DND-41 (cell line): Measurements from ENCODE around the gene NEGR1.
A peak's percentile ranks its signal among the peaks of the same experiment; 100 is the strongest.

ENCODE experiments used
- ATAC-seq: fragments of 200-7000 bp; cut with Tn5 transposase; 3 replicates; pipeline ENCODE4 v1.9.1; 2021; ENCODE audit warnings: low read depth; ENCODE audit not compliant: insufficient read depth
- DNase-seq: peaks from one replicate; pipeline ENCODE4 v3.0.0-alpha.2; 2020
- H2AFZ ChIP-seq: 2 replicates; pipeline ENCODE4 v1.6.0; 2012; ENCODE audit warnings: low read depth, low read length
- H3K27ac ChIP-seq: 2 replicates; pipeline ENCODE4 v1.5.1; 2012; ENCODE audit warnings: low read length, inconsistent platforms
- H3K27me3 ChIP-seq: fragments of 200-600 bp; sonication (generic); 2 replicates; pipeline ENCODE4 v1.6.0; 2012; ENCODE audit warnings: low read length, mild to moderate bottlenecking, inconsistent platforms; ENCODE audit not compliant: insufficient read depth, poor library complexity
- H3K36me3 ChIP-seq: 2 replicates; pipeline ENCODE4 v1.5.1; 2012; ENCODE audit warnings: low read length, inconsistent platforms; ENCODE audit not compliant: insufficient read depth
- H3K4me1 ChIP-seq: 2 replicates; pipeline ENCODE4 v1.5.1; 2012; ENCODE audit warnings: mild to moderate bottlenecking, low read length; ENCODE audit not compliant: insufficient read depth
- H3K4me2 ChIP-seq: 2 replicates; pipeline ENCODE4 v1.6.0; 2012; ENCODE audit warnings: mild to moderate bottlenecking, moderate library complexity, low read length, inconsistent platforms; ENCODE audit not compliant: insufficient read depth
- H3K4me3 ChIP-seq, 2 experiments: fragments of 200-600 bp in 1 of 2; shearing (Covaris generic) in 1 of 2; 2 replicates each; pipeline ENCODE4 v1.5.1; 2012 to 2016; ENCODE audit warnings: inconsistent platforms in 2 of 2, low read length in 2 of 2, mild to moderate bottlenecking in 2 of 2, low read depth in 1 of 2, moderate library complexity in 1 of 2
- H3K79me2 ChIP-seq: 2 replicates; pipeline ENCODE4 v1.6.0; 2012; ENCODE audit warnings: low read length, inconsistent platforms; ENCODE audit not compliant: insufficient read depth
- H3K9ac ChIP-seq: 2 replicates; pipeline ENCODE4 v1.6.0; 2012; ENCODE audit warnings: low read depth, mild to moderate bottlenecking, inconsistent platforms, low read length, moderate library complexity
- H3K9me3 ChIP-seq: 2 replicates; pipeline ENCODE4 v1.5.1; 2012; ENCODE audit warnings: low read length, moderate library complexity, mild to moderate bottlenecking, inconsistent platforms; ENCODE audit not compliant: insufficient read depth, severe bottlenecking
- H4K20me1 ChIP-seq: 2 replicates; pipeline ENCODE4 v1.6.0; 2012; ENCODE audit warnings: low read length; ENCODE audit not compliant: insufficient read depth
- EZH2 ChIP-seq: IDR thresholded peaks from 3 replicates; pipeline ENCODE4 v1.6.1; 2012; ENCODE audit warnings: borderline replicate concordance, low read depth, mild to moderate bottlenecking, moderate library complexity, low read length, inconsistent platforms; ENCODE audit not compliant: severe bottlenecking
- TF ChIP-seq, protein P1 (sequence below): IDR thresholded peaks from 2 replicates; pipeline ENCODE4 v1.5.1; 2012; ENCODE audit warnings: borderline replicate concordance, low read length, moderate library complexity, mild to moderate bottlenecking; ENCODE audit not compliant: poor library complexity, severe bottlenecking; ENCODE audit errors: extremely low read depth

The NEGR1 gene

DNA sequence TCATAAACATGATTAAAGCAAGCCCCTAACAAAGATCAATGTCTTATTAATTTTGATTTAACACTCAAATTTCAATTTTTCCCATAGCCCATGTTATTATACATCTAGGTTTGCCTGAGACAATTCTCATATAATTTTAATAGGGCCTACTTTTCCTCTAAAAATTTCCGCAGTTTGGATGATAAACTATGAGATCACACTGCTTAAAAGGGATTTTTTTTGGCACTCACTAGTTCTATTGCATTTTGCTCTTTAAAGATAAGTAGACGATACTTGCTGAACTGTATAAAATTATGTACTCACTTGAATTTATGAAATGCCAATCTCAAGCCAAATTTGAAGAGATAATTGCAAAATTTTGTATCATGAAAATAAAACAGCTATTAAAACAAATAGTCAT is 721.1 kb downstream of the NEGR1 start:
- no peaks in the 10 kb centered on the region for H3K79me2 ChIP-seq
- ATAC-seq (no peak), DNase-seq (no peak)
- no peaks in the 10 kb centered on the region for H3K9me3 ChIP-seq
- no peak overlapping the region for H3K27ac ChIP-seq
- no peak overlapping the region for H3K4me3 ChIP-seq
- no peaks in the 10 kb centered on the region for H3K36me3 ChIP-seq
- no peak overlapping the region for H2AFZ ChIP-seq
- TF ChIP-seq, protein P1, sequence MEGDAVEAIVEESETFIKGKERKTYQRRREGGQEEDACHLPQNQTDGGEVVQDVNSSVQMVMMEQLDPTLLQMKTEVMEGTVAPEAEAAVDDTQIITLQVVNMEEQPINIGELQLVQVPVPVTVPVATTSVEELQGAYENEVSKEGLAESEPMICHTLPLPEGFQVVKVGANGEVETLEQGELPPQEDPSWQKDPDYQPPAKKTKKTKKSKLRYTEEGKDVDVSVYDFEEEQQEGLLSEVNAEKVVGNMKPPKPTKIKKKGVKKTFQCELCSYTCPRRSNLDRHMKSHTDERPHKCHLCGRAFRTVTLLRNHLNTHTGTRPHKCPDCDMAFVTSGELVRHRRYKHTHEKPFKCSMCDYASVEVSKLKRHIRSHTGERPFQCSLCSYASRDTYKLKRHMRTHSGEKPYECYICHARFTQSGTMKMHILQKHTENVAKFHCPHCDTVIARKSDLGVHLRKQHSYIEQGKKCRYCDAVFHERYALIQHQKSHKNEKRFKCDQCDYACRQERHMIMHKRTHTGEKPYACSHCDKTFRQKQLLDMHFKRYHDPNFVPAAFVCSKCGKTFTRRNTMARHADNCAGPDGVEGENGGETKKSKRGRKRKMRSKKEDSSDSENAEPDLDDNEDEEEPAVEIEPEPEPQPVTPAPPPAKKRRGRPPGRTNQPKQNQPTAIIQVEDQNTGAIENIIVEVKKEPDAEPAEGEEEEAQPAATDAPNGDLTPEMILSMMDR: no peak
- TF ChIP-seq EZH2: no peak
- H3K9ac ChIP-seq: no peak overlapping the region
- no peak overlapping the region for H3K4me2 ChIP-seq
- no peaks in the 10 kb centered on the region for H4K20me1 ChIP-seq
- H3K27me3 ChIP-seq: no peaks in the 10 kb centered on the region
- no peaks in the 10 kb centered on the region for H3K4me1 ChIP-seq

DNA sequence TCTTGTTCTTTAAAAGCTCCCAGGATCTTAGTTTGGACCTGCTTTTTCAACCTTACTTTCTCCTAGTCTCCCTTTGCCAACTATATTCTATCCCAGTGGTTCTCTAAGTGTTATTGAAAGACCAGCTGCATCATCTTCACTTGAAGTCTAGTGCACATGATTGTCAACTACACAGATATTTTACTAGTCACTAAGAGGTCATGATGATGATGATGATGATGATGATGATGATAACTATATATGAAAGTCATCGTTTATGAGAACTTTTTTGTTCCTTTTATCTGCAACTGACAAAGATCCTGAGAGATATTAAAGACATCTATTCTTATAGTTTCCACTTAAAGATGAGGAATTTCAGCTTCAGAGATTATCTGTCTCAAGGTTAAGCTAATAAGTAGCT is 722.5 kb downstream of the NEGR1 start:
- Histone ChIP-seq H3K36me3 (no peaks in the 10 kb centered on the region), H3K9ac (no peak overlapping the region), H3K27ac (no peak overlapping the region), H2AFZ (no peak overlapping the region), H3K27me3 (no peaks in the 10 kb centered on the region), H3K4me2 (no peak overlapping the region), H3K4me1 (no peaks in the 10 kb centered on the region), H3K79me2 (no peaks in the 10 kb centered on the region), H3K4me3 (no peak overlapping the region), H3K9me3 (no peaks in the 10 kb centered on the region), H4K20me1 (no peaks in the 10 kb centered on the region)
- DNase-seq (no peak), ATAC-seq (no peak)
- TF ChIP-seq, protein P1: no peak
- TF ChIP-seq EZH2: no peak

DNA sequence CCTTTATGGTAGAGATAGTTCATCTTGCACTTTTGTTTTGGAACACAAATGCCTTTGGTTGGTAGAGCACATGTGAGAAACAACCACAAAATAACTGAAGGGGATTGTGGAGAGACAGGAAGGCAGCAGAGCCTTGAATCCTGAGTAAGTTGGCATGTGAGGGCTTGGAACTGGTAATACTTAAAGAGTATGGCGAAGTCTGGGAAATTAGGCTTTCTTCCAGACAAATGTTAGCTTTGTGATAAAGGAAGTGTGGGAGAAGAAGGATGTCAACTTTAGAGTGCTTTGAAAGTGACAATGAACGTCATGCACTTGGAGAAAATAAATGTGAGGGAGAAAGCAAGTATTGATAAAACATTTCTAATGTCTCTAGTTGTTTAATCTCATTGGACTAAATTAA is 725.2 kb downstream of the NEGR1 start:
- TF ChIP-seq, protein P1: no peak
- TF ChIP-seq EZH2: no peak
- H3K4me2 ChIP-seq: no peak overlapping the region
- DNase-seq: no peak
- no peaks in the 10 kb centered on the region for H4K20me1 ChIP-seq
- H3K9ac ChIP-seq: no peak overlapping the region
- H3K4me1 ChIP-seq: no peaks in the 10 kb centered on the region
- ATAC-seq: peak; percentile 22; the same call in 1 of the 3 replicates
- no peaks in the 10 kb centered on the region for H3K36me3 ChIP-seq
- no peaks in the 10 kb centered on the region for H3K9me3 ChIP-seq
- H3K27ac ChIP-seq: no peak overlapping the region
- no peaks in the 10 kb centered on the region for H3K79me2 ChIP-seq
- no peak overlapping the region for H3K4me3 ChIP-seq
- no peak overlapping the region for H2AFZ ChIP-seq
- no peaks in the 10 kb centered on the region for H3K27me3 ChIP-seq

DNA sequence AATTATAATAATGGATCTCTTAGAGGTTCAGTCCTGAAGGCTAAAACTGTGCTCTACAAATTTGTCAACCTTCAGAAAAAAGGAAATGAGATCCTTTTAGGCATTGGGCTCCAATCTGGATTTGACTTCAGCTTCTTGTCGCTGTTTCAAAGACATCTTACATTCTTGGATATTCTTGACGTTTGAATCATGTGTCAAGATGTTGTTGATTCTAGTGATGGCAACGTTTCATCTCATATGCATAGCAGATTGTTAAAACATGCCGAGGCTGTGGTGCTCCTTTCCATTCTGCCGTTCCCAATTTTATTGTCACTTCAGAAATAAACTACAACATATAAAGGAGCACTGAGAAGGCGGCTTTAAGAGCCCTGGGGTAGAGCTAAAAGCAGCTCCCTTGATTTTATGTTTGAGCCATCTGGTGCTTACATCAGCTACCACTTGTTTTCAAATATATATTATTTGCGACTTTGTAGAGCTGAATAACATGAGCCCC is 733.9 kb downstream of the NEGR1 start:
- no peak for TF ChIP-seq EZH2
- TF ChIP-seq, protein P1: no peak

More for the DNA sequence above, 733.9 kb downstream of the NEGR1 start:
- no peak overlapping the region for H3K4me3 ChIP-seq
- H3K4me1 ChIP-seq: no peaks in the 10 kb centered on the region
- H2AFZ ChIP-seq: no peak overlapping the region
- no peak overlapping the region for H3K9ac ChIP-seq
- no peaks in the 10 kb centered on the region for H3K9me3 ChIP-seq
- no peak overlapping the region for H3K27ac ChIP-seq
- H3K27me3 ChIP-seq: no peaks in the 10 kb centered on the region
- H3K79me2 ChIP-seq: no peaks in the 10 kb centered on the region
- H3K4me2 ChIP-seq: no peak overlapping the region
- H4K20me1 ChIP-seq: no peaks in the 10 kb centered on the region
- DNase-seq (no peak), ATAC-seq (no peak)
- H3K36me3 ChIP-seq: no peaks in the 10 kb centered on the region
